ENCODE data around the gene RIPOR2. TPM values are rescaled to one million over a fixed set of nuclear protein-coding genes. Genes with fewer than 3 reads are reported as not detected.

The RIPOR2 gene
- total RNA-seq, 1 donor from 2014 or later: 38.0 TPM

DNA sequence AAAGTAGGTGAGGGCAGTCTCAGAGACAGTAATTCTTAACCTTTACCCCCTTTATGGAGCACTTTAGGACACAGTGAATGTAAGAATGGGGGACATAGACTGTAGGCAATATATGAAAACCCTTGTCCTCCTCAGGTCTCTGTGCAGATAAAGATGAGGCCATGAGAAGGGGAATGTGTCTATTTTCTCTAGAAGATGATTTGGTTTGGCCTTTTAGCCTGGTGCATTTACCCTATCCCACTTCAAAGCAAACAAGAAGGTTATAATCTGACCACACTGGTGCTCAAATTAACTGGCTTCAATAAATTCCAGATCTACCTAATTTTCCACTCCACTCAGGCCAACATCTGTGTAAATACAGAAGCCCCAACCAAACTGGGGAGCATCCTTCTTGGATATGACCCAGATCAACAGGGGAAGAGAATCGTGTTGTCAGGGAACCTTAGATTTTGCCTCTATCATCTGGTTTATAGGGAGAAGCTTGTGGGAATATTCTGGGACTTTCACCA lies 42.4 kb downstream of the RIPOR2 start:
- Histone ChIP-seq H3K4me1 (no peaks in the 10 kb centered on the region), H3K9me3 (no peaks in the 10 kb centered on the region), H3K27ac (no peak overlapping the region), H3K36me3 (no peaks in the 10 kb centered on the region), H3K27me3 (ENCODE audit: low read depth) (no peaks in the 10 kb centered on the region), H3K4me3 (no peak overlapping the region)
- DNase-seq (no peak), ATAC-seq (no peak)
- intact Hi-C loops (cut with DNase I): no loop called here
- TF ChIP-seq, protein P1, sequence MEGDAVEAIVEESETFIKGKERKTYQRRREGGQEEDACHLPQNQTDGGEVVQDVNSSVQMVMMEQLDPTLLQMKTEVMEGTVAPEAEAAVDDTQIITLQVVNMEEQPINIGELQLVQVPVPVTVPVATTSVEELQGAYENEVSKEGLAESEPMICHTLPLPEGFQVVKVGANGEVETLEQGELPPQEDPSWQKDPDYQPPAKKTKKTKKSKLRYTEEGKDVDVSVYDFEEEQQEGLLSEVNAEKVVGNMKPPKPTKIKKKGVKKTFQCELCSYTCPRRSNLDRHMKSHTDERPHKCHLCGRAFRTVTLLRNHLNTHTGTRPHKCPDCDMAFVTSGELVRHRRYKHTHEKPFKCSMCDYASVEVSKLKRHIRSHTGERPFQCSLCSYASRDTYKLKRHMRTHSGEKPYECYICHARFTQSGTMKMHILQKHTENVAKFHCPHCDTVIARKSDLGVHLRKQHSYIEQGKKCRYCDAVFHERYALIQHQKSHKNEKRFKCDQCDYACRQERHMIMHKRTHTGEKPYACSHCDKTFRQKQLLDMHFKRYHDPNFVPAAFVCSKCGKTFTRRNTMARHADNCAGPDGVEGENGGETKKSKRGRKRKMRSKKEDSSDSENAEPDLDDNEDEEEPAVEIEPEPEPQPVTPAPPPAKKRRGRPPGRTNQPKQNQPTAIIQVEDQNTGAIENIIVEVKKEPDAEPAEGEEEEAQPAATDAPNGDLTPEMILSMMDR (IDR thresholded peaks at IDR 0.05): no peak

DNA sequence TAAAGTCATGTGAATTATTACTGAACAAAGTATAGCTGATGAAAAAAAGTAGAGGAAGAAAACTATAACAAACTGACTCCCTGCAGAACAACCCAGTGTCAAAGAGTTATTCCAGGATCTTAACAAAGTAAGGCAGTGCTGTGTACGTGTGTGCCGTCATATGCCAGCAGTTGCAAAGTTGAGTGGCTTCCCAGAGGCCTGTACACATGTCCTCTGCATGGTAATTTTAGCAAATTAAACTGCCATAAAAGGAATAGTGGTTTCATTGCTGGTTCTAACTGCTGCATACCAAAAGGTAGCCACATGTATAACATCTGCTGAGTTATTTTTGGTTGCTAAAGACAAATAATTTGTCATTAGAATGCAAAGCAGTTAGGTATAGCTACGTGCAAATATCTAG lies 44.8 kb downstream of the RIPOR2 start:
- no peaks in the 10 kb centered on the region for H3K36me3 ChIP-seq
- intact Hi-C loops (cut with DNase I): no loop called here
- no peaks in the 10 kb centered on the region for H3K4me1 ChIP-seq
- H3K27me3 ChIP-seq (ENCODE audit: low read depth): no peaks in the 10 kb centered on the region
- ATAC-seq (no peak), DNase-seq (no peak)
- H3K9me3 ChIP-seq: no peaks in the 10 kb centered on the region
- H3K27ac ChIP-seq: no peak overlapping the region
- TF ChIP-seq, protein P1 (IDR thresholded peaks at IDR 0.05): no peak
- H3K4me3 ChIP-seq: no peak overlapping the region

DNA sequence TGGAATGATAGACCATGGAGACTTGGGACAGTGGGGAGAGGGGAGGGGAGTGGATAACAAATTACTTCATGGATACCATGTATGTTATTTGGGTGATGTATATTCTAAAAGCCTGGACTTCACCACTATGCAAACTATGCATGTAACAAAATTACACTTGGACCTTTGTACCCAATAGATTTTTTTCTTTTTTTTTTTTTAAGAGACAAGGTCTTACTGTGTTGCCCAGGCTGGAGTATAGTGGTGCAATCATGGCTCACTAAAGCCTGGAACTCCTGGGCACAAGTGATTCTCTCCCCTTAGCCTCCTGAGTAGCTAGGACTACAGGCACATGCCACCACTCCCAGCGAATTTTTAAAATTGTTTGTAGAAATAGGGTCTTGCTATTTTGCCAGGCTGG lies 45.3 kb downstream of the RIPOR2 start:
- TF ChIP-seq, protein P1 (IDR thresholded peaks at IDR 0.05): no peak
- Histone ChIP-seq H3K27ac (no peak overlapping the region), H3K4me3 (no peak overlapping the region), H3K4me1 (no peaks in the 10 kb centered on the region), H3K36me3 (no peaks in the 10 kb centered on the region), H3K27me3 (ENCODE audit: low read depth) (no peaks in the 10 kb centered on the region), H3K9me3 (no peaks in the 10 kb centered on the region)
- ATAC-seq (no peak), DNase-seq (no peak)
- intact Hi-C loops (cut with DNase I): no loop called here

DNA sequence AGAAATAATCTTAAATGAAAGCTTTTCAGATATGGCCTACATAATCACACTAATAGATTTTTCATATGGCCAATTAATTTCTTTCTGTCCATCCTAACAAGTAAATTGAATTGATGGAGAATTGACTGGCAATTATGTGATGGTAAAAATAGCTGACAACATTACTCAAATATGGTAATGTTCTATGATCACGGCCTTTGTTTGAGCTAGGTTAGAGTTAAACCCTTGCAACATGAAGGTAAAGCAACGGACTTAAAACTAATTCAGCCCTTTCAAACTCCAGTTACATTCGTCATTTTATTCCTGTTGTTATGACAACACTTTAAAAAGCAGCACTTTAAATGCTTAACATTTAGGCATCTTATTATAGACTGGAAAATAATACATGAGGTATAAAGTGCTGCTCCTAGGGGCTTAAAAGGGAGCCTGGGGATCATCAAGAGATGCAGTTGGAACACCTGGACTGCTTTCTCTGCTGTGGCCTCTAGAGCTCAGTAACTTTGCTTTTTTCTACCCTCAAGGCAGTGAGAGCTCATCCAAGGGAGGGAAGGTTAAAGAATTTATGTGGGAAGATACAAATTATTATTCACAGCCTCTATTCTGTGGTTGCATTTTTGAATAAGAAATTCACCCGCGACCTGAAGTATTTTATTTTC lies 46.9 kb downstream of the RIPOR2 start:
- H3K36me3 ChIP-seq: no peaks in the 10 kb centered on the region
- no peak overlapping the region for H3K4me3 ChIP-seq
- H3K4me1 ChIP-seq: no peaks in the 10 kb centered on the region
- intact Hi-C loops (cut with DNase I): no loop called here
- no peak for ATAC-seq
- no peaks in the 10 kb centered on the region for H3K9me3 ChIP-seq
- no peak overlapping the region for H3K27ac ChIP-seq
- TF ChIP-seq, protein P1 (IDR thresholded peaks at IDR 0.05): no peak
- no peak for DNase-seq
- no peaks in the 10 kb centered on the region for H3K27me3 ChIP-seq (ENCODE audit: low read depth)

DNA sequence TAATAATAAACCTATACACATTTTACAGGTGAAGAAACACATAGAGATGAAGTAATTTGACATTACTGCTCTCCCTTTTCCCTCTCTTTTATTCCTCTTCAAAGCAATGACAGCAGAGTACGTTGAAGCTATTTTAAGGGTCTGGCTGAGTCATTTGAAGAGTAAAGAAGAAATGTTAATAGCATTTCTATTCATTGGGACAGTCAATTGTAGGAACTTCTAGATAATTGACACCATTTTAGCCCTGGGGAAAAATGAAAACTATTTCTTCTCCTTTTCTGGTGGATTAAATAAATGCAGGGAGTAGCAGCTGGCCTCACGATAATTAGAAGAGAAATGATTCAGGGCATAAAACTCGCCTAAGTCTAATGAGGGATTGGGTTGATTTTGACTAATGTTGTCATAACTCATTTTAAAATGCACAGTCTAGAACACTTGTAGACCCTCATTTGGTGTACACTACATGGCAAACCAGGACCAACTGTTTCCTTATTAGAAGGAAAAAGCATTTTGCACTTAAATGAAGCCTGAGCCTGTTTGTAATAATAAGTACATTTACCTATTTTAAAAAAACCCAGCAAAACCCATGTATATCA lies 48.1 kb downstream of the RIPOR2 start:
- DNase-seq: no peak
- Histone ChIP-seq H3K27me3 (ENCODE audit: low read depth) (no peaks in the 10 kb centered on the region), H3K4me3 (no peak overlapping the region), H3K36me3 (no peaks in the 10 kb centered on the region), H3K27ac (no peak overlapping the region), H3K4me1 (no peaks in the 10 kb centered on the region), H3K9me3 (no peaks in the 10 kb centered on the region)
- intact Hi-C loops (cut with DNase I): no loop called here
- ATAC-seq: no peak
- TF ChIP-seq, protein P1 (IDR thresholded peaks at IDR 0.05): no peak

All from lower lobe of right lung (tissue), 2 donors.